Upper lobe of left lung (tissue), 4 donors: ENCODE measurements around the gene PIK3R2.

Source experiments
- CTCF ChIP-seq, 6 experiments: fragments of 450-650 bp in 4 of 6; fragments of 200-600 bp in 2 of 6; sonication (generic) in 2 of 6; IDR thresholded peaks; one replicate each; pipeline ENCODE4 v1.5.1; 2016 to 2019; ENCODE audit warnings: antibody characterized with exemption in 6 of 6
- EP300 ChIP-seq, 4 donors: sonication (generic); formaldehyde crosslinking; IDR thresholded peaks; one replicate each; pipeline ENCODE4 v1.5.1; 2017; ENCODE audit warnings: antibody characterized with exemption in 4 of 4, control low read depth in 2 of 4
- POLR2AphosphoS5 ChIP-seq, 2 donors: sonication (generic); formaldehyde crosslinking; IDR thresholded peaks; one replicate each; pipeline ENCODE4 v1.5.1; 2017; ENCODE audit warnings: antibody characterized with exemption in 2 of 2

GRCh38 chr19:18109341-18109732 is 43.6 kb upstream of the PIK3R2 start:
- TF ChIP-seq CTCF (IDR thresholded peaks at IDR 0.05) (no peak), EP300 (IDR thresholded peaks at IDR 0.05) (no peak), POLR2AphosphoS5 (IDR thresholded peaks at IDR 0.05) (no peak)
